Muscle layer of duodenum (tissue), 2 donors: ENCODE measurements around the gene RER1.

Source experiments
- H3K27ac ChIP-seq: one replicate; pipeline ENCODE4 v1.7.0; 2013; ENCODE audit warnings: mild to moderate bottlenecking, low read length
- H3K27me3 ChIP-seq: one replicate; pipeline ENCODE4 v1.7.0; 2013; ENCODE audit warnings: low read depth, mild to moderate bottlenecking, control low read depth, low read length
- H3K36me3 ChIP-seq, 2 donors: one replicate each; pipeline ENCODE4 v1.7.0; 2013; ENCODE audit warnings: low read length in 2 of 2, control low read depth in 1 of 2, mild to moderate bottlenecking in 1 of 2; ENCODE audit not compliant: insufficient read depth in 2 of 2, control insufficient read depth in 1 of 2
- H3K4me1 ChIP-seq, 2 donors: one replicate each; pipeline ENCODE4 v1.7.0; 2013; ENCODE audit warnings: low read length in 2 of 2, mild to moderate bottlenecking in 2 of 2, control low read depth in 1 of 2, moderate library complexity in 1 of 2; ENCODE audit not compliant: insufficient read depth in 2 of 2, control insufficient read depth in 1 of 2
- H3K4me3 ChIP-seq, 2 donors: one replicate each; pipeline ENCODE4 v1.7.0; 2013; ENCODE audit warnings: low read length in 2 of 2, low read depth in 1 of 2, mild to moderate bottlenecking in 1 of 2
- H3K9me3 ChIP-seq, 2 donors: one replicate each; pipeline ENCODE4 v1.7.0; 2013; ENCODE audit warnings: low read length in 2 of 2, control low read depth in 1 of 2, mild to moderate bottlenecking in 1 of 2; ENCODE audit not compliant: control insufficient read depth in 1 of 2
- donor health status: healthy.

Gene RER1

GRCh38 chr1:2388004-2388913 is 3.4 kb upstream of the RER1 start:
- H3K4me3 ChIP-seq = no peak overlapping the region
- no peaks in the 10 kb centered on the region for H3K27me3 ChIP-seq
- no peak overlapping the region for H3K27ac ChIP-seq
- H3K36me3 ChIP-seq = peaks cover 0 to 8% of the 10 kb centered on the region in 2 donors
- peaks cover 10 to 26% of the 10 kb centered on the region in 2 donors for H3K4me1 ChIP-seq
- no peaks in the 10 kb centered on the region for H3K9me3 ChIP-seq

GRCh38 chr1:2389644-2390043 is 2.0 kb upstream of the RER1 start:
- H3K4me1 ChIP-seq = peaks cover 10 to 38% of the 10 kb centered on the region in 2 donors

GRCh38 chr1:2391931-2392509 is 379 bp downstream of the RER1 start:
- H3K4me3 ChIP-seq = peak overlapping the region; percentile 90 to 94
- peak overlapping the region; percentile 75 for H3K27ac ChIP-seq
- peaks cover 10 to 38% of the 10 kb centered on the region in 2 donors for H3K36me3 ChIP-seq
- H3K27me3 ChIP-seq = no peaks in the 10 kb centered on the region
- H3K9me3 ChIP-seq = no peaks in the 10 kb centered on the region
- peaks cover 10 to 38% of the 10 kb centered on the region in 2 donors for H3K4me1 ChIP-seq

More at GRCh38 chr1:2389644-2390043, 2.0 kb upstream of the RER1 start:
- H3K9me3 ChIP-seq = no peaks in the 10 kb centered on the region
- H3K4me3 ChIP-seq = no peak overlapping the region
- peaks cover 0 to 20% of the 10 kb centered on the region in 2 donors for H3K36me3 ChIP-seq
- no peak overlapping the region for H3K27ac ChIP-seq
- H3K27me3 ChIP-seq = no peaks in the 10 kb centered on the region

- Histone ChIP-seq H3K27ac (peak overlapping the region; percentile 75), H3K36me3 (peaks cover 17 to 44% of the 10 kb centered on the region in 2 donors), H3K4me1 (peaks cover 10 to 38% of the 10 kb centered on the region in 2 donors), H3K9me3 (no peaks in the 10 kb centered on the region), H3K4me3 (peak overlapping the region; percentile 90 to 94), H3K27me3 (no peaks in the 10 kb centered on the region)
Observed at GRCh38 chr1:2392686-2393085, 1.0 kb downstream of the RER1 start.

- Histone ChIP-seq H3K27me3 (no peaks in the 10 kb centered on the region), H3K4me3 (no peak overlapping the region), H3K27ac (no peak overlapping the region), H3K36me3 (peaks cover 23 to 45% of the 10 kb centered on the region in 2 donors), H3K9me3 (no peaks in the 10 kb centered on the region), H3K4me1 (peaks cover 10 to 38% of the 10 kb centered on the region in 2 donors)
Observed at GRCh38 chr1:2393471-2393877, 1.8 kb downstream of the RER1 start.

- H3K36me3 ChIP-seq = peaks cover 30 to 45% of the 10 kb centered on the region in 2 donors
- no peaks in the 10 kb centered on the region for H3K9me3 ChIP-seq
- H3K27ac ChIP-seq = no peak overlapping the region
- peaks cover 10 to 38% of the 10 kb centered on the region in 2 donors for H3K4me1 ChIP-seq
- no peak overlapping the region for H3K4me3 ChIP-seq
- no peaks in the 10 kb centered on the region for H3K27me3 ChIP-seq
Observed at GRCh38 chr1:2394220-2394619, 2.6 kb downstream of the RER1 start.

- Histone ChIP-seq H3K27me3 (no peaks in the 10 kb centered on the region), H3K4me3 (no peak overlapping the region), H3K27ac (no peak overlapping the region), H3K9me3 (no peaks in the 10 kb centered on the region), H3K4me1 (peaks cover 10 to 38% of the 10 kb centered on the region in 2 donors), H3K36me3 (peaks cover 35 to 50% of the 10 kb centered on the region in 2 donors)
Observed at GRCh38 chr1:2394761-2395160, 3.1 kb downstream of the RER1 start.

- Histone ChIP-seq H3K27me3 (no peaks in the 10 kb centered on the region), H3K36me3 (peaks cover 39 to 55% of the 10 kb centered on the region in 2 donors), H3K9me3 (no peaks in the 10 kb centered on the region), H3K4me3 (no peak overlapping the region), H3K27ac (no peak overlapping the region), H3K4me1 (peaks cover 10 to 33% of the 10 kb centered on the region in 2 donors)
Observed at GRCh38 chr1:2395245-2395644, 3.6 kb downstream of the RER1 start.

- peaks cover 10 to 25% of the 10 kb centered on the region in 2 donors for H3K4me1 ChIP-seq
- H3K36me3 ChIP-seq = peaks cover 46 to 62% of the 10 kb centered on the region in 2 donors
- no peaks in the 10 kb centered on the region for H3K27me3 ChIP-seq
- no peaks in the 10 kb centered on the region for H3K9me3 ChIP-seq
- no peak overlapping the region for H3K27ac ChIP-seq
- H3K4me3 ChIP-seq = no peak overlapping the region
Observed at GRCh38 chr1:2396059-2396458, 4.4 kb downstream of the RER1 start.

- Histone ChIP-seq H3K4me3 (no peak overlapping the region), H3K27ac (no peak overlapping the region), H3K9me3 (no peaks in the 10 kb centered on the region), H3K27me3 (no peaks in the 10 kb centered on the region), H3K36me3 (peaks cover 46 to 63% of the 10 kb centered on the region in 2 donors), H3K4me1 (peaks cover 10 to 25% of the 10 kb centered on the region in 2 donors)
Observed at GRCh38 chr1:2396476-2396875, 4.8 kb downstream of the RER1 start.

- Histone ChIP-seq H3K9me3 (no peaks in the 10 kb centered on the region), H3K36me3 (peaks cover 49 to 70% of the 10 kb centered on the region in 2 donors), H3K27me3 (no peaks in the 10 kb centered on the region), H3K4me3 (no peak overlapping the region), H3K4me1 (peaks cover 10 to 24% of the 10 kb centered on the region in 2 donors), H3K27ac (no peak overlapping the region)
Observed at GRCh38 chr1:2397007-2397679, 5.5 kb downstream of the RER1 start.
